Measurements from ENCODE around the gene ARHGAP15. TPM values are rescaled to one million over a fixed set of nuclear protein-coding genes. Genes with fewer than 3 reads are reported as not detected.

ARHGAP15 gene
- total RNA-seq, 2 experiments from 2014 or later = 72.1 to 98.4 TPM

DNA sequence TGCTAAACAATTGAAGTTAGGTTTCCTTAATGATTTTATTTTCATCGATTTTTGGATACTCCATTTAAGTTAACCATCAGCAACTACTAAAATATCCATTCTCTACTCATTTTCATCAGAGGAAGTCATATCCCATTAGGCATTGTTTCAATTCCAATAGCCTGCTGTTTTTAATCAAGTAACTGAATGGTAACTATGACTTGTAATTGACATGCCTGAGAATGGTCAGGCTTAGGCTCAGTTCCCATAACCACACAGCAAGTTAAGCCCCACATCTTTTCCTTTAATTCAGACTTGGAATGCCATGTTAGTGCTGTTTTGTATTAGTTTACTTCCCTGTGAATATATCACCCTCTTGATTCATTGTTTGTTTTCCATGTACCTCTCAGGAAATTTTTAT lies 398.8 kb downstream of the ARHGAP15 start:
- Histone ChIP-seq H3K27ac (ENCODE audit: low read depth, low read length, poor library complexity, severe bottlenecking) (no peak overlapping the region), H3K4me3 (ENCODE audit: low read depth, low read length, poor library complexity, severe bottlenecking) (no peak overlapping the region), H4K20me1 (ENCODE audit: insufficient read depth, low read length) (no peaks in the 10 kb centered on the region), H2AFZ (ENCODE audit: low read length) (no peak overlapping the region), H3K79me2 (ENCODE audit: insufficient read depth, low read depth, low read length) (no peaks in the 10 kb centered on the region), H3K4me1 (ENCODE audit: insufficient read depth, low read length, poor library complexity, severe bottlenecking) (no peaks in the 10 kb centered on the region), H3K9me2 (ENCODE audit: insufficient read depth, low read length) (no peaks in the 10 kb centered on the region), H3K9me3 (ENCODE audit: low read length) (no peaks in the 10 kb centered on the region), H3K36me3 (ENCODE audit: insufficient read depth, low read length) (no peaks in the 10 kb centered on the region), H3K4me2 (ENCODE audit: low read length) (no peak overlapping the region)
- POLR2A ChIA-PET = no interaction called here
- no TSS peak for BruUV-seq (replicated peaks)
- TF ChIP-seq CTCF (conservative IDR thresholded peaks at IDR 0.05; ENCODE audit: low read length) (no peak), EZH2phosphoT487 (IDR thresholded peaks at IDR 0.05; ENCODE audit: borderline replicate concordance, low read depth, low read length) (no peak)
- CTCF ChIA-PET (ENCODE audit: unreplicated experiment) = no interaction called here
- no peak for DNase-seq (ENCODE audit: low spot score)
- intact Hi-C loops (cut with micrococcal nuclease; ENCODE audit: unreplicated experiment) = no loop called here

GRCh38 chr2:143529118-143529720 lies 400.0 kb downstream of the ARHGAP15 start:
- H3K36me3 ChIP-seq (ENCODE audit: insufficient read depth, low read length) = no peaks in the 10 kb centered on the region
- BruUV-seq (replicated peaks) = no TSS peak
- H2AFZ ChIP-seq (ENCODE audit: low read length) = no peak overlapping the region
- H3K79me2 ChIP-seq (ENCODE audit: insufficient read depth, low read depth, low read length) = no peaks in the 10 kb centered on the region
- H3K4me2 ChIP-seq (ENCODE audit: low read length) = no peak overlapping the region
- POLR2A ChIA-PET = interaction anchor here (0.5 to 0.6 kb wide), 3 partner anchors 115 to 568 kb away, joined by 3 to 4 read pairs (median 3); no protein-coding TSS in a partner anchor
- TF ChIP-seq EZH2phosphoT487 (IDR thresholded peaks at IDR 0.05; ENCODE audit: borderline replicate concordance, low read depth, low read length) (no peak), CTCF (conservative IDR thresholded peaks at IDR 0.05; ENCODE audit: low read length) (no peak)
- CTCF ChIA-PET (ENCODE audit: unreplicated experiment) = no interaction called here
- intact Hi-C loops (cut with micrococcal nuclease; ENCODE audit: unreplicated experiment) = no loop called here
- H3K9me3 ChIP-seq (ENCODE audit: low read length) = no peaks in the 10 kb centered on the region
- H3K27ac ChIP-seq (ENCODE audit: low read depth, low read length, poor library complexity, severe bottlenecking) = no peak overlapping the region
- DNase-seq (ENCODE audit: low spot score) = no peak
- no peaks in the 10 kb centered on the region for H3K9me2 ChIP-seq (ENCODE audit: insufficient read depth, low read length)
- no peaks in the 10 kb centered on the region for H4K20me1 ChIP-seq (ENCODE audit: insufficient read depth, low read length)
- H3K4me3 ChIP-seq (ENCODE audit: low read depth, low read length, poor library complexity, severe bottlenecking) = no peak overlapping the region
- no peaks in the 10 kb centered on the region for H3K4me1 ChIP-seq (ENCODE audit: insufficient read depth, low read length, poor library complexity, severe bottlenecking)

DNA sequence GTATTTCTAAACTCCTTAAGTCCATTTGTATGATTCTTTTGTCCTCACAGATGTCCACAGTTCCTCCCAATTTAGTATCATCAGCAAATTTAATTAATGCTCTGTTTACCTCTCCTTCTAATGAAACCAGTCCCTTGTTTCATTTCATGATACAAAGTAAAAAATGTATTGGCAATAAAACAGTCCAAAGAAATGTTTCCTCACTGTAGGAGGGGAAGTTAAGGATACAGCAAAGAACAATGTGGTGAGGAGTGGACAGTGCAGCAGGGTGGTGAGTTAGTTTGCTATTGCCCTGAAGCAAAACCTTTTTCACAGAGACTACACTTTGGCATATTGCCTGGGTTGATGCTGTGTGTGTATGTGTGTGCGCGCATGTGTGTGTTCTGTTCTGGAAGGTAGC lies 401.5 kb downstream of the ARHGAP15 start:
- Histone ChIP-seq H3K79me2 (ENCODE audit: insufficient read depth, low read depth, low read length) (no peaks in the 10 kb centered on the region), H4K20me1 (ENCODE audit: insufficient read depth, low read length) (no peaks in the 10 kb centered on the region), H3K9me2 (ENCODE audit: insufficient read depth, low read length) (no peaks in the 10 kb centered on the region), H3K27ac (ENCODE audit: low read depth, low read length, poor library complexity, severe bottlenecking) (no peak overlapping the region), H3K9me3 (ENCODE audit: low read length) (no peaks in the 10 kb centered on the region), H2AFZ (ENCODE audit: low read length) (no peak overlapping the region), H3K36me3 (ENCODE audit: insufficient read depth, low read length) (no peaks in the 10 kb centered on the region), H3K4me2 (ENCODE audit: low read length) (no peak overlapping the region), H3K4me1 (ENCODE audit: insufficient read depth, low read length, poor library complexity, severe bottlenecking) (no peaks in the 10 kb centered on the region), H3K4me3 (ENCODE audit: low read depth, low read length, poor library complexity, severe bottlenecking) (no peak overlapping the region)
- DNase-seq (ENCODE audit: low spot score) = no peak
- ChIA-PET POLR2A (interaction anchor here (0.7 kb wide), 1 partner anchor 24 kb away, joined by 3 read pairs; no protein-coding TSS in a partner anchor), CTCF (ENCODE audit: unreplicated experiment) (no interaction called here)
- no TSS peak for BruUV-seq (replicated peaks)
- TF ChIP-seq EZH2phosphoT487 (IDR thresholded peaks at IDR 0.05; ENCODE audit: borderline replicate concordance, low read depth, low read length) (no peak), CTCF (conservative IDR thresholded peaks at IDR 0.05; ENCODE audit: low read length) (no peak)
- intact Hi-C loops (cut with micrococcal nuclease; ENCODE audit: unreplicated experiment) = no loop called here

Data from OCI-LY7 (cell line).